ENCODE results near the gene STOX2. TPM values are rescaled to one million over a fixed set of nuclear protein-coding genes. Genes with fewer than 3 reads are reported as not detected.

Gene STOX2
- total and polyA plus RNA-seq, 2 donors (not counting 3 experiments of a cell fraction or from before 2014, with no cell fraction given): 0.03 to 0.24 TPM

DNA sequence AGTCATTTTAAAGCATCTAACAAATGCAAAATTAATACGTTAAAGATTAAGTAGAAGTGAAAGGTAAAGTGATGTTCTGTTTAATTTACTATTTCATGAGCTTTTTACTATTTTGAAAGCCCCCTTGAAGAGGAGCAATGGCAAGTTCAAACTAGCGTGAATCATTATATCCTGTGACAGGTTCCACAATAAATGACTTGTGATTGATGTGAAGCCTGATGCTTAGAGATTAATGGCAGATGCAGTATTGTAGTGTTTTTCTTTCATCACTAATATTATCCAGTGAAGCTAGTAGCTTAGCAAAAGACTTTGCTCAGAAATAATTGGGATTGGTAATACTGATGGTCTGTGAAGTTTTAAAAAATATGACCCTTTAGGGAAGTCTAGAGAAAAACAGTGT, 57.3 kb downstream of the STOX2 start:
- H4K20me1 ChIP-seq (replicated peaks; ENCODE audit: control insufficient read depth, extremely low read depth, insufficient read depth, low read length): no peaks in the 10 kb centered on the region
- H3K4me3 ChIP-seq (replicated peaks in 1 of 3; ENCODE audit: insufficient read depth in 1 of 3, low read depth in 1 of 3, low read length in 3 of 3): no peak overlapping the region
- ChIA-PET CTCF (no interaction called here), POLR2A (no interaction called here)
- no peaks in the 10 kb centered on the region for H3K36me3 ChIP-seq (ENCODE audit: control insufficient read depth in 2 of 2, extremely low read depth in 1 of 2, insufficient read depth in 2 of 2, low read length in 2 of 2)
- TF ChIP-seq FOS (IDR thresholded peaks at IDR 0.05; ENCODE audit: borderline replicate concordance, insufficient read depth, low read length) (no peak), POLR2A (IDR thresholded peaks at IDR 0.05; ENCODE audit: low read depth, low read length) (no peak), MYC (IDR thresholded peaks at IDR 0.05; ENCODE audit: low read depth, low read length) (no peak), GATA2 (IDR thresholded peaks at IDR 0.05; ENCODE audit: insufficient read depth, insufficient read length, low read depth, low read length) (no peak), JUN (IDR thresholded peaks at IDR 0.05; ENCODE audit: borderline replicate concordance, insufficient read depth, insufficient read length, low read depth) (no peak), POLR2AphosphoS5 (IDR thresholded peaks at IDR 0.05; ENCODE audit: insufficient read depth, low read depth, low read length) (no peak), EZH2 (IDR thresholded peaks at IDR 0.05; ENCODE audit: borderline replicate concordance, low read depth, low read length, severe bottlenecking) (no peak)
- TF ChIP-seq, protein P1, sequence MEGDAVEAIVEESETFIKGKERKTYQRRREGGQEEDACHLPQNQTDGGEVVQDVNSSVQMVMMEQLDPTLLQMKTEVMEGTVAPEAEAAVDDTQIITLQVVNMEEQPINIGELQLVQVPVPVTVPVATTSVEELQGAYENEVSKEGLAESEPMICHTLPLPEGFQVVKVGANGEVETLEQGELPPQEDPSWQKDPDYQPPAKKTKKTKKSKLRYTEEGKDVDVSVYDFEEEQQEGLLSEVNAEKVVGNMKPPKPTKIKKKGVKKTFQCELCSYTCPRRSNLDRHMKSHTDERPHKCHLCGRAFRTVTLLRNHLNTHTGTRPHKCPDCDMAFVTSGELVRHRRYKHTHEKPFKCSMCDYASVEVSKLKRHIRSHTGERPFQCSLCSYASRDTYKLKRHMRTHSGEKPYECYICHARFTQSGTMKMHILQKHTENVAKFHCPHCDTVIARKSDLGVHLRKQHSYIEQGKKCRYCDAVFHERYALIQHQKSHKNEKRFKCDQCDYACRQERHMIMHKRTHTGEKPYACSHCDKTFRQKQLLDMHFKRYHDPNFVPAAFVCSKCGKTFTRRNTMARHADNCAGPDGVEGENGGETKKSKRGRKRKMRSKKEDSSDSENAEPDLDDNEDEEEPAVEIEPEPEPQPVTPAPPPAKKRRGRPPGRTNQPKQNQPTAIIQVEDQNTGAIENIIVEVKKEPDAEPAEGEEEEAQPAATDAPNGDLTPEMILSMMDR (IDR thresholded peaks at IDR 0.05; ENCODE audit: extremely low read depth in 1 of 2, insufficient read depth in 1 of 2, low read depth in 1 of 2, low read length in 2 of 2): no peak
- TF ChIP-seq, protein P2, sequence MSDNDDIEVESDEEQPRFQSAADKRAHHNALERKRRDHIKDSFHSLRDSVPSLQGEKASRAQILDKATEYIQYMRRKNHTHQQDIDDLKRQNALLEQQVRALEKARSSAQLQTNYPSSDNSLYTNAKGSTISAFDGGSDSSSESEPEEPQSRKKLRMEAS (IDR thresholded peaks at IDR 0.05; ENCODE audit: insufficient read depth, insufficient read length): no peak
- no peaks in the 10 kb centered on the region for H3K27me3 ChIP-seq (ENCODE audit: control insufficient read depth in 2 of 2, insufficient read depth in 2 of 2, low read length in 2 of 2)
- H3K9me3 ChIP-seq (replicated peaks; ENCODE audit: control insufficient read depth, insufficient read depth, low read length): no peaks in the 10 kb centered on the region
- FAIRE-seq: no peak
- dilution Hi-C loops (cut with MboI; ENCODE audit: extremely low pct_ligation_motif_present, low sequenced_read_pairs) (no loop called here), intact Hi-C loops (cut with micrococcal nuclease) (no loop called here)
- H3K9me1 ChIP-seq (replicated peaks; ENCODE audit: control insufficient read depth, extremely low read depth, insufficient read depth, low read length): no peaks in the 10 kb centered on the region
- H2AFZ ChIP-seq (ENCODE audit: low read depth, low read length): no peak overlapping the region
- H3K9ac ChIP-seq (replicated peaks; ENCODE audit: extremely low read depth, insufficient read depth, low read length): no peak overlapping the region
- H3K4me1 ChIP-seq (ENCODE audit: control insufficient read depth, extremely low read depth, insufficient read depth, low read length): no peaks in the 10 kb centered on the region
- no TSS peak for BruUV-seq (replicated peaks)
- H3K79me2 ChIP-seq (ENCODE audit: control insufficient read depth, insufficient read depth, low read length): no peaks in the 10 kb centered on the region
- DNase-seq (ENCODE audit: low read depth, low spot score): no peak
- H3K4me2 ChIP-seq (ENCODE audit: insufficient read depth, low read length): no peak overlapping the region
- no peak overlapping the region for H3K27ac ChIP-seq (ENCODE audit: insufficient read depth, low read depth, low read length)
